H9 (cell line): ENCODE data around the gene AGGF1. TPM values are rescaled to one million over a fixed set of nuclear protein-coding genes. Genes with fewer than 3 reads are reported as not detected.

ENCODE experiments used
- DNase-seq: peaks from one replicate; pipeline ENCODE4 v3.0.0-alpha.2; 2017
- H2AFZ ChIP-seq: one replicate; pipeline ENCODE4 v1.6.1; 2013; ENCODE audit warnings: mild to moderate bottlenecking, low read length, control low read depth, moderate library complexity
- H2AK5ac ChIP-seq: 2 replicates; pipeline ENCODE4 v1.6.1; 2013; ENCODE audit warnings: low read length, control low read depth, mixed read lengths; ENCODE audit not compliant: insufficient read length
- H2BK120ac ChIP-seq: one replicate; pipeline ENCODE4 v1.6.1; 2013; ENCODE audit warnings: low read depth, mild to moderate bottlenecking, low read length, control low read depth, inconsistent platforms; ENCODE audit not compliant: poor library complexity, severe bottlenecking
- H2BK12ac ChIP-seq: 2 replicates; pipeline ENCODE4 v1.6.1; 2013; ENCODE audit warnings: low read length, control low read depth, mixed read lengths, low read depth; ENCODE audit not compliant: insufficient read length
- H2BK15ac ChIP-seq: 2 replicates; pipeline ENCODE4 v1.6.1; 2013; ENCODE audit warnings: low read depth, low read length, control low read depth
- H2BK20ac ChIP-seq: one replicate; pipeline ENCODE4 v1.6.1; 2013; ENCODE audit warnings: low read depth, mild to moderate bottlenecking, low read length, control low read depth, inconsistent platforms; ENCODE audit not compliant: poor library complexity, severe bottlenecking
- H2BK5ac ChIP-seq: 2 replicates; pipeline ENCODE4 v1.6.1; 2013; ENCODE audit warnings: low read length, control low read depth, mixed read lengths; ENCODE audit not compliant: insufficient read length
- H3K14ac ChIP-seq: 2 replicates; pipeline ENCODE4 v1.6.1; 2013; ENCODE audit warnings: low read length, control low read depth; ENCODE audit not compliant: insufficient read depth
- H3K18ac ChIP-seq: 2 replicates; pipeline ENCODE4 v1.6.1; 2013; ENCODE audit warnings: low read depth, mild to moderate bottlenecking, mixed read lengths, low read length, control low read depth; ENCODE audit not compliant: insufficient read length
- H3K23ac ChIP-seq: 2 replicates; pipeline ENCODE4 v1.6.1; 2013; ENCODE audit warnings: low read length, control low read depth, mixed read lengths, low read depth; ENCODE audit not compliant: insufficient read length
- H3K23me2 ChIP-seq: 2 replicates; pipeline ENCODE4 v1.6.1; 2013; ENCODE audit warnings: low read depth, mild to moderate bottlenecking, mixed read lengths, low read length, control low read depth; ENCODE audit not compliant: insufficient read length, poor library complexity, severe bottlenecking
- H3K27ac ChIP-seq: 2 replicates; pipeline ENCODE4 v1.5.1; 2013; ENCODE audit warnings: low read length, control low read depth, mixed read lengths, low read depth; ENCODE audit not compliant: insufficient read length
- H3K27me3 ChIP-seq: 2 replicates; pipeline ENCODE4 v1.6.1; 2013; ENCODE audit warnings: low read length, control low read depth, inconsistent platforms; ENCODE audit not compliant: insufficient read depth
- H3K4ac ChIP-seq: 2 replicates; pipeline ENCODE4 v1.6.1; 2013; ENCODE audit warnings: low read depth, mild to moderate bottlenecking, control low read depth, inconsistent platforms, low read length, moderate library complexity
- H3K4me1 ChIP-seq: 2 replicates; pipeline ENCODE4 v1.6.1; 2013; ENCODE audit warnings: low read length, control low read depth, inconsistent platforms; ENCODE audit not compliant: insufficient read depth
- H3K4me2 ChIP-seq: 2 replicates; pipeline ENCODE4 v1.6.1; 2013; ENCODE audit warnings: low read length, control low read depth, mixed read lengths; ENCODE audit not compliant: insufficient read length, insufficient read depth
- H3K56ac ChIP-seq: 2 replicates; pipeline ENCODE4 v1.6.1; 2013; ENCODE audit warnings: low read depth, mild to moderate bottlenecking, mixed read lengths, low read length, control low read depth; ENCODE audit not compliant: insufficient read length
- H3K79me1 ChIP-seq: 2 replicates; pipeline ENCODE4 v1.6.1; 2013; ENCODE audit warnings: low read depth, mild to moderate bottlenecking, moderate library complexity, low read length, control low read depth, inconsistent platforms; ENCODE audit not compliant: insufficient read depth, poor library complexity, severe bottlenecking
- H3K79me2 ChIP-seq: 2 replicates; pipeline ENCODE4 v1.6.1; 2013; ENCODE audit warnings: low read length, control low read depth, inconsistent platforms; ENCODE audit not compliant: insufficient read depth
- H3K9ac ChIP-seq: 2 replicates; pipeline ENCODE4 v1.6.1; 2013; ENCODE audit warnings: low read length, control low read depth, mixed read lengths; ENCODE audit not compliant: insufficient read length; ENCODE audit errors: extremely low read depth
- H3K9me3 ChIP-seq: one replicate; pipeline ENCODE4 v1.6.1; 2013; ENCODE audit warnings: low read depth, low read length, inconsistent platforms; ENCODE audit not compliant: control insufficient read depth
- H3T11ph ChIP-seq: one replicate; pipeline ENCODE4 v1.6.1; 2013; ENCODE audit warnings: mild to moderate bottlenecking, low read length, control low read depth, inconsistent platforms
- H4K20me1 ChIP-seq: one replicate; pipeline ENCODE4 v1.6.1; 2013; ENCODE audit not compliant: control insufficient read depth, insufficient read length, insufficient read depth
- H4K5ac ChIP-seq: 2 replicates; pipeline ENCODE4 v1.6.1; 2013; ENCODE audit warnings: low read depth, mild to moderate bottlenecking, mixed read lengths, low read length, control low read depth; ENCODE audit not compliant: insufficient read length
- H4K8ac ChIP-seq: replicated peaks from 2 replicates; pipeline ENCODE4 v1.6.1; 2013; ENCODE audit warnings: low read length, control low read depth, mixed read lengths, low read depth; ENCODE audit not compliant: insufficient read length
- H4K91ac ChIP-seq: 2 replicates; pipeline ENCODE4 v1.6.1; 2013; ENCODE audit warnings: low read depth, mild to moderate bottlenecking, moderate library complexity, mixed read lengths, low read length, control low read depth; ENCODE audit not compliant: insufficient read length
- H3K27ac Mint-ChIP-seq, 3 experiments: 2 replicates in 2 of 3; 3 replicates in 1 of 3; pipeline ENCODE4 v1.8.0; 2020 to 2021; ENCODE audit warnings: mixed read lengths in 3 of 3, mild to moderate bottlenecking in 1 of 3, moderate library complexity in 1 of 3
- H3K27me3 Mint-ChIP-seq: 2 replicates; pipeline ENCODE4 v1.8.0; 2021; ENCODE audit warnings: low read depth, mild to moderate bottlenecking, moderate library complexity, mixed read lengths
- H3K36me3 Mint-ChIP-seq, 3 experiments: 2 replicates in 2 of 3; 3 replicates in 1 of 3; pipeline ENCODE4 v1.8.0; 2020 to 2021; ENCODE audit warnings: low read depth in 3 of 3, mixed read lengths in 3 of 3; ENCODE audit not compliant: insufficient read depth in 1 of 3
- H3K4me1 Mint-ChIP-seq, 2 experiments: 2 replicates each; pipeline ENCODE4 v1.8.0; 2020; ENCODE audit warnings: mixed read lengths in 2 of 2
- H3K4me3 Mint-ChIP-seq, 2 experiments: 2 replicates in 1 of 2; 3 replicates in 1 of 2; pipeline ENCODE4 v1.8.0; 2020 to 2021; ENCODE audit warnings: mild to moderate bottlenecking in 2 of 2, mixed read lengths in 2 of 2, moderate library complexity in 1 of 2
- H3K9me3 Mint-ChIP-seq, 2 experiments: 2 replicates in 1 of 2; 3 replicates in 1 of 2; pipeline ENCODE4 v1.8.0; 2020; ENCODE audit warnings: mild to moderate bottlenecking in 2 of 2, mixed read lengths in 2 of 2, moderate library complexity in 1 of 2
- CTCF ChIP-seq: fragments of 200-600 bp; sonication (generic); conservative IDR thresholded peaks from 3 replicates; pipeline ENCODE4 v1.8.0; 2021; ENCODE audit warnings: antibody characterized with exemption, mild to moderate bottlenecking
- WGBS: extraction: QIAGEN DNeasy Blood & Tissue Kit; methylation state at CpG from one replicate; pipeline ENCODE4 v1.1.7; 2013; ENCODE audit warnings: missing lambda C conversion rate, low lambda C conversion rate, mixed read lengths; ENCODE audit not compliant: insufficient read length; ENCODE audit errors: extremely low coverage; 5-methylcytosine and 5-hydroxymethylcytosine counted together
- total RNA-seq: library from RNA; stranded (reverse); gene quantifications from 2 replicates; pipeline ENCODE4 v1.2.1, GENCODE V29; 2021

AGGF1 gene
- total RNA-seq, 1 experiment from 2014 or later, result 13.6 TPM

GRCh38 chr5:77066184-77066583 is 36.0 kb downstream of the AGGF1 start:
- H4K91ac ChIP-seq, result no peak overlapping the region
- H2AFZ ChIP-seq, result no peak overlapping the region
- DNase-seq, result no peak
- no peak overlapping the region for H3K27ac ChIP-seq
- Mint-ChIP-seq H3K4me1 (peaks cover 9 to 16% of the 10 kb centered on the region in 2 experiments), H3K9me3 (no peaks in the 10 kb centered on the region), H3K36me3 (peaks cover 1 to 23% (median 16%) of the 10 kb centered on the region in 3 experiments; a peak in 5 of 7 replicates), H3K27me3 (no peaks in the 10 kb centered on the region), H3K4me3 (no peak overlapping the region), H3K27ac (no peak overlapping the region)
- no peak overlapping the region for H3K4ac ChIP-seq
- no peaks in the 10 kb centered on the region for H3K79me1 ChIP-seq
- no peak overlapping the region for H2AK5ac ChIP-seq
- H2BK12ac ChIP-seq, result no peak overlapping the region
- H3K23me2 ChIP-seq, result no peaks in the 10 kb centered on the region
- H2BK20ac ChIP-seq, result no peak overlapping the region
- H4K20me1 ChIP-seq, result no peaks in the 10 kb centered on the region
- H3K9ac ChIP-seq, result no peak overlapping the region
- H2BK120ac ChIP-seq, result no peak overlapping the region
- H3K4me1 ChIP-seq, result no peaks in the 10 kb centered on the region
- WGBS, result no CpG with 5 or more reads among the region's 1 CpG
- no peak overlapping the region for H3K18ac ChIP-seq
- no peak overlapping the region for H2BK5ac ChIP-seq
- no peak overlapping the region for H3K4me2 ChIP-seq
- no peak overlapping the region for H2BK15ac ChIP-seq
- H3K23ac ChIP-seq, result no peak overlapping the region
- TF ChIP-seq CTCF, result no peak
- H3K9me3 ChIP-seq, result no peaks in the 10 kb centered on the region
- no peak overlapping the region for H3T11ph ChIP-seq
- no peaks in the 10 kb centered on the region for H3K27me3 ChIP-seq
- H3K56ac ChIP-seq, result no peak overlapping the region
- H4K5ac ChIP-seq, result no peak overlapping the region
- no peaks in the 10 kb centered on the region for H3K79me2 ChIP-seq
- H4K8ac ChIP-seq, result no peak overlapping the region
- H3K14ac ChIP-seq, result no peak overlapping the region
